GM21619 (cell line): ENCODE results near the gene SPSB4.
"Not testable (repeated sequence)": the region's sequence is repeated elsewhere in the genome, so short reads cannot be mapped to it uniquely, and the experiment has no call there.

Experiments used
- ATAC-seq: cut with Tn5 transposase; IDR thresholded peaks from one replicate; pipeline ENCODE4 v1.9.1; 2021; ENCODE audit not compliant: unreplicated experiment

Gene SPSB4

GRCh38 chr3:141050576-141051442 is at the start of gene SPSB4:
TSS of gene SPSB4 (plus strand) at chr3:141051347. CDS start at chr3:141066105, 14,758 bp downstream.
- no peak for ATAC-seq

GRCh38 chr3:141006344-141006743 is 44.8 kb upstream of the SPSB4 start:
- no peak for ATAC-seq

- ATAC-seq, result no peak
Measured at GRCh38 chr3:141009496-141009895, 41.7 kb upstream of the SPSB4 start.

DNA sequence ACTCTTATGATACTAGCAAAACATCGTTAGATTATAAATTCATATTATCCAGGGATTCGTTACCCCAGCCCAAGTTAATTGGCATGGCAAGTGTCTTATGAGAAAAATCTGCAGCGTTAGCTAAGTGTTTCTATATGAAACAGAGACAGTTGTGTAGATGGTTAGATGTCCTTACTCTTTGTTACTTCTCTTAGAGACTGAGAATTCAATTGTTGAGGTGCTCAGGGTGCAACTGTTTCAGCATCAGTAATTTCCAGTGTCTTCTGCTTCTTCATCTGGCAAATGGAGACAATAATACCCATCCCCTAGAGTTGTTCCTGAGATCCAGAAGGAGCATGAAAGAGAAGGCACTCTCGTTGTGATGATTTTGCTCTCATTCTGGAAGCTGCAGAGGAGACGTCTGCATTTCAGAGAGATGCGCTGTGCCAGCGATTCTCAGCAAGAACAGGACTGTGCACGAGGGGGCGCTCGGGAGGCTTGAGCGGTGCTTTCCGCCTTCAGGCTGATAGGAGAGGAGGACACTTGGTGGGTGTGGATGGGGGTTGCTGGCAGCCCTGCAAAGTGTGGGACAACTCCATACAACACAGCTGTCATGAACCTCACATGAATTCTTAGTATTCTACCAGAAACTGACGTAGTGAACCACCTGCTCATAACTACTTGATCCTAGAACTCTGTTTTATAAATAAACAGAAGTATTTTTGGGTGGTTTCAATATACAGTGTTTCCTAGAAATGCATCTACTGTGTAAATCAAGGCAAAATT is 39.7 kb upstream of the SPSB4 start:
- ATAC-seq, result peak; percentile 77

- peak; percentile 13 for ATAC-seq
Measured at GRCh38 chr3:141011997-141012262, 39.2 kb upstream of the SPSB4 start.

GRCh38 chr3:141012571-141012970 is 38.6 kb upstream of the SPSB4 start:
- no peak for ATAC-seq

- no peak for ATAC-seq
Measured at GRCh38 chr3:141015481-141015880, 35.7 kb upstream of the SPSB4 start.

DNA sequence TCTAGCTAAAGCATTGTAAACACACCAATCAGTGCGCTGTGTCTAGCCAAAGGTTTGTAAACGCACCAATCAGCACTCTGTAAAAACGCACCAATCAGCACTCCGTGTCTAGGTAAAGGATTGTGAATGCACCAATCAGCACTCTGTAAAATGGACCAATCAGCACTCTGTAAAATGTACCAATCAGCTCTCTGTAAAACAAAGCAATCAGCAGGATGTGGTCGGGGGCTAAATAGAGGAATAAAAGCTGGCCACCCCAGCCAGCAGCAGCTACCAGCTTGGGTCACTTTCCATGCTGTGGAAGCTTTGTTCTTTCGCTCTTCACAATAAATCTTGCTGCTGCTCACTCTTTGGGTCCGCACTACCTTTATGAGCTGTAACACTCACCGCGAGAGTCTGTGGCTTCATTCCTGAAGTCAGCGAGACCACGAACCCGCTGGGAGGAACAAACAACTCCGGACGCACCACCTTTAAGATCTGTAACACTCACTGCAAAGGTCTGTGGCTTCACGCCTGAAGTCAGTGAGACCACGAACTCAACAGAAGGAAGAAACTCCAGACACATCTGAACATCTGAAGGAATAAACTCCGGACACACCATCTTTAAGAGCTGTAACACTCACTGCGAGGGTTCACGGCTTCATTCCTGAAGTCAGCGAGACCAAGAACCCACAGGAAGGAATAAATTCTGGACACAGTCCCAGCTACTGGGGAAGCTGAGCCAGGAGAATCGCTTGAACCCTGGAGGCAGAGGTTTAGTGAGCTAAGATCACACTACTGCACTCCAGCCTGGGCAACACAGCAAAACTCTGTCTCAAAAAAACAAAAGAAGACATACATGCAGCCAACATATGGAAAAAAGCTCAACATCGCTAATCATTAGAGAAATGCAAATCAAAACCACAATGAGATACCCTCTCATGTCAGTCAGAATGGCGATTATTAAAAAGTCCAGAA is 33.5 kb upstream of the SPSB4 start:
- ATAC-seq, result not testable (repeated sequence)

- no peak for ATAC-seq
Measured at GRCh38 chr3:141019244-141019643, 31.9 kb upstream of the SPSB4 start.

- ATAC-seq, result no peak
Measured at GRCh38 chr3:141020143-141020830, 30.9 kb upstream of the SPSB4 start.

- ATAC-seq, result no peak
Measured at GRCh38 chr3:141021261-141021660, 29.9 kb upstream of the SPSB4 start.

DNA sequence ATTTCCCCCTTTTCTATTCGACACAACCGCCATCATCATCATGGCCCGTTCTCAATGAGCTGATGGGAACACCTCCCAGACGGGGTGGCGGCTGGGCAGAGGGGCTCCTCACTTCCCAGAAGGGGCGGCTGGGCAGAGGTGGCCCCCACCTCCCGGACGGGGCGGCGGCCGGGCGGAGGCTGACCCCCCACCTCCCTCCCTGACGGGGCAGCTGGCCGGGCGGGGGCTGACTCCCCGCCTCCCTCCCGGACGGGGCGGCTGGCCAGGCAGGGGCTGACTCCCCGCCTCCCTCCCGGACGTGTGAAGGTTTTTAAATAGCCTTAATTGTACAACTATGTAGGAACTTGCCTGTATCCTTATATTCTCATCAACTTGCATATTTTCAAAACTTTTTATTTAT is 20.9 kb upstream of the SPSB4 start:
- ATAC-seq, result no peak

GRCh38 chr3:141039589-141039988 is 11.6 kb upstream of the SPSB4 start:
- no peak for ATAC-seq

DNA sequence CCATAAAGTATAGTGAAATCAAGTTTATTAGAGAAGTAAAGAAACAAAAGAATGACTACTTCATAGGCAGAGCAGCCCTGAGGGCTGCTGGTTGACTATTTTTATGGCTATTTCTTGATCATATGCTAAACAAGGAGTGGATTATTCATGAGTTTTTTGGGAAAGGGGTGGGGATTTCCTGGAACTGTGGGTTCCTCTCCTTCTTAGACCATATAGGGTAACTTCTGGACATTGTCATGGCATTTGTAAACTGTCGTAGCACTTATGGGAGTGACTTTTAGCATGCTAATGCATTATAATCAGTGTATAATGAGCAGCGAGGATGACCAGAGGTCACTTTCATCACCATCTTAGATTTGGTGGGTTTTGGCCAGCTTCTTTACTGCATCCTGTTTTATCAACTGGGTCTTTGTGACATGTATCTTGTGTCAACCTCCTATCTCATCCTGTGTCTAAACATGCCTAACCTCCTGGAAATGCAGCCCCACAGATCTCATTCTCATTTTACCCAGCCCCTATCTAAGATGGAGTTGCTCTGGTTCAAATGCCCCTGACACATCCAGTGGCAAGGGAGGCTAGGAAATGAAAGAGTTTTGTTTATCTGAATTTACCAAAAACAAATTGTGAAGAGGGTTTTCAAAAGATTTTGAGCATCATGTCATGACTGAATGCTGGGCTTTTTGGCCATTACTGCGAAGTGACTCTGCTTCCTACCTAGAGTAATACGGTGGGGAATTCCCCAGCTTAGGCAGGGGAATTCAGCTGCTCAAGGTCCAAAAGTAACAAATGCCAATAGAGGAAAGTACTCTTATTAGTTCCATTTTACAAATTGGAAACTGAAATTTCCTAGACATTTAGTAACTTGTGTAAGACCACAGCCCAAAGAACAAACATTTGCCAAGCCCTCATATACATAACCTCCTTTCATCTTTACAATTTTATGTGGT is 6.2 kb upstream of the SPSB4 start:
- ATAC-seq, result no peak

DNA sequence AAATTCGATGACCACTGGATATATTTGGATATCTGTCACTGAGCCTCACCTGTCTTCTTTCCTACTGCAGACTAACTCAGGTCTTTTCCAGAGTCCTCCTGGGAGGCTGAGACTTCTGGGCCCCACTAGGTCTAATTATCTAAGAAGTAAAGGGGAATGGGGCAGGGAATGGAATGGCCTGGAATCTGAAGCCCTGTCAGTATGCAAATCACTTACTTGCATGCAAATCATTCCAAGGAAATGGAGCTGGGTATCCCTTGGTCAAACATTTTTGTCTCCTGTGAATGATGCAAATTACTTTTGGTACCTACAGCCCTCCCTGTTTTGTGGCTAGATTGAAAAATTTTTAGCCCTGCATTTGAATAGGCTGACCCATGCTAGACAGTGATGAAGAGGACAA is 5.3 kb upstream of the SPSB4 start:
- no peak for ATAC-seq

- no peak for ATAC-seq
Measured at GRCh38 chr3:141047168-141047567, 4.0 kb upstream of the SPSB4 start.

DNA sequence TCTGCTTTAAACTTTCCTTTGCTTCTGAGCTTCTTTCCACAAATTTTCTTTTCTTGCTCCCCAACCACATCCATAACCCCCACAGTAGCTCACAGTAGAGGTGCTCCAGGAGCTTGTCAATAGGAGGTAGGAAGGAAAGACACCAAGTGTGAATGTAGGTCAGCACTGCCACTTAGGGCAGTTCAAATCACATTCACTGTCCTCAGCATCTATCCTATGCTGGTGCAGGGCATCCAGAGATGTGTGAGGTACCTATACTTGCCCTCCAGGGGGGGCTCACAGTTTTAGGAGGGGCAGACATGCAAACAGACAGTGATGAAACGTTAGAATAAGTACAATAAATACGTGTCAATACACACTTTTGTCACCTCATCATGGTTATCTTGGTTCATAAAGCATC is 1.5 kb upstream of the SPSB4 start:
- no peak for ATAC-seq

DNA sequence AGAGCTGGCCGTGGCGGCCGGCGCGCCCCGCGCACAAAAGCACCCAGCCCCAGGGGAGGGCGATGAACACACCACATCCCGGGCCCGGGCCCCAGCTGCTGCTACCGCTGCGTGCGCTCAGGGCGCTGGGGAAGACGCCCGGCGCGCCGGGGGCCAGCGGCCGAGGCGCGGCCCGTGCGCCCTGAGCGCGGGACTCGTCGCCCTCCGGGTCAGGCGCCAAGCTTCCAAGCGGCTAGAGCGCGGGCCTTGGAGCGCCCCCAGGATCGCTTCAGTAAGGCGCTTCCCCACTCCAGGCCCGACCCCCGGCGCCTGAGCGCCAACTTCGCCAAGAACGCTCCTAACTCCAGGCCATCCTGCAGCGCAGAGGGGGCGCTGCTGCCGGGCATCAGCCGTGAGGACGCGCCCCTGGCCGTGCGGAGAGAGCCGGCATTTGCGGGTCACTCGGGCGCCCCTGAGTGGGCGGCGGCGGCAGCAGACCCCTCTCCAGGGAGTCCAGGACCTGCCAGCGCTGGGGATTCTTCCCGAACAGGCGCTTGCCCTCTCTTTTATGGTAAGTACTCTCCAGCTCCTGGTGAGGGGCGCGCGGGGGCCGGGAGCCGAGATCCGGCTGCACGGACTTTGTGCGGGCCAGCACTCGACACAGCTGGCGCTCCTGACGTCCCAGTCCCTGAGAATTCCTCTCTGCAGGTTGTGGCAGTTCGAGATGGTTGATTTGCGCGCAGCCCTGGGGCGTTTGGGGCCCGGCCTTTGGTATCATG is 475 bp downstream of the SPSB4 start:
- no peak for ATAC-seq
